CD14-positive monocyte (primary cell): ENCODE results near the gene STK11. TPM values are rescaled to one million over a fixed set of nuclear protein-coding genes. Genes with fewer than 3 reads are reported as not detected.

Experiments
- DNase-seq, 3 donors: peaks; one replicate each; pipeline ENCODE4 v3.0.0-alpha.2; 2011 to 2022
- H2AFZ ChIP-seq: 2 replicates; pipeline ENCODE4 v1.6.0; 2012; ENCODE audit warnings: mild to moderate bottlenecking, low read depth, low read length, inconsistent platforms; ENCODE audit not compliant: insufficient read depth, poor library complexity, severe bottlenecking
- H3K27ac ChIP-seq, 2 donors: 1 replicate in 1 of 2; 2 replicates in 1 of 2; pipeline ENCODE4 v1.5.1; 2012 to 2013; ENCODE audit warnings: low read length in 2 of 2, control low read depth in 1 of 2, inconsistent platforms in 1 of 2, low read depth in 1 of 2, mild to moderate bottlenecking in 1 of 2
- H3K27me3 ChIP-seq, 2 donors: one replicate each; pipeline versions ENCODE4 v1.6.0 to v1.6.1; 2011 to 2013; ENCODE audit warnings: low read length in 2 of 2; ENCODE audit not compliant: control insufficient read depth in 2 of 2, insufficient read depth in 2 of 2
- H3K36me3 ChIP-seq, 2 donors: replicated peaks in 1 of 2; 1 replicate in 1 of 2; 2 replicates in 1 of 2; pipeline versions ENCODE4 v1.5.1 to v1.6.1; 2012 to 2013; ENCODE audit warnings: low read length in 2 of 2, control low read depth in 1 of 2, inconsistent platforms in 1 of 2, mild to moderate bottlenecking in 1 of 2; ENCODE audit not compliant: insufficient read depth in 2 of 2, control insufficient read depth in 1 of 2
- H3K4me1 ChIP-seq, 2 donors: 1 replicate in 1 of 2; 2 replicates in 1 of 2; pipeline versions ENCODE4 v1.5.1 to v1.6.1; 2012 to 2013; ENCODE audit warnings: low read length in 2 of 2, control low read depth in 1 of 2, inconsistent platforms in 1 of 2, mild to moderate bottlenecking in 1 of 2, moderate library complexity in 1 of 2; ENCODE audit not compliant: insufficient read depth in 2 of 2, control insufficient read depth in 1 of 2
- H3K4me2 ChIP-seq: replicated peaks from 2 replicates; pipeline ENCODE3; 2012; ENCODE audit warnings: low read length, moderate library complexity, mild to moderate bottlenecking; ENCODE audit not compliant: poor library complexity, severe bottlenecking; ENCODE audit errors: extremely low read depth
- H3K4me3 ChIP-seq, 3 experiments: fragments of 200-600 bp in 1 of 3; sonication (generic) in 1 of 3; replicated peaks in 1 of 3; 1 replicate in 2 of 3; 2 replicates in 1 of 3; pipeline ENCODE4 v1.5.1; 2011 to 2013; ENCODE audit warnings: low read length in 3 of 3, mild to moderate bottlenecking in 3 of 3, control low read depth in 2 of 3, low read depth in 2 of 3, inconsistent platforms in 1 of 3, moderate library complexity in 1 of 3
- H3K79me2 ChIP-seq: 2 replicates; pipeline ENCODE4 v1.6.0; 2012; ENCODE audit warnings: mild to moderate bottlenecking, control low read depth, inconsistent platforms, low read length, moderate library complexity; ENCODE audit not compliant: insufficient read depth
- H3K9ac ChIP-seq: 2 replicates; pipeline ENCODE4 v1.6.0; 2017; ENCODE audit warnings: low read length, mild to moderate bottlenecking; ENCODE audit not compliant: insufficient read depth, poor library complexity, severe bottlenecking
- H3K9me3 ChIP-seq, 2 donors: replicated peaks in 1 of 2; 1 replicate in 1 of 2; 2 replicates in 1 of 2; pipeline versions ENCODE4 v1.5.1 to v1.6.1; 2012 to 2013; ENCODE audit warnings: low read length in 2 of 2, control low read depth in 1 of 2; ENCODE audit not compliant: control insufficient read depth in 1 of 2, insufficient read depth in 1 of 2
- H4K20me1 ChIP-seq: 2 replicates; pipeline ENCODE4 v1.6.0; 2012; ENCODE audit warnings: mild to moderate bottlenecking, low read length, control low read depth, moderate library complexity; ENCODE audit not compliant: insufficient read depth
- H3K27ac Mint-ChIP-seq, 7 donors: one replicate each; pipeline ENCODE4 v1.8.0; 2020; ENCODE audit warnings: mild to moderate bottlenecking in 7 of 7, mixed read lengths in 7 of 7, moderate library complexity in 6 of 7, inconsistent platforms in 2 of 7
- H3K27me3 Mint-ChIP-seq, 3 donors: one replicate each; pipeline ENCODE4 v1.8.0; 2021 to 2022; ENCODE audit warnings: low read depth in 3 of 3, mild to moderate bottlenecking in 3 of 3, mixed read lengths in 3 of 3, moderate library complexity in 3 of 3, inconsistent platforms in 1 of 3
- H3K36me3 Mint-ChIP-seq, 2 donors: one replicate each; pipeline ENCODE4 v1.8.0; 2020; ENCODE audit warnings: mixed read lengths in 2 of 2, inconsistent platforms in 1 of 2, mild to moderate bottlenecking in 1 of 2
- H3K4me1 Mint-ChIP-seq: one replicate; pipeline ENCODE4 v1.8.0; 2020; ENCODE audit warnings: mild to moderate bottlenecking, mixed read lengths
- H3K4me3 Mint-ChIP-seq, 2 donors: one replicate each; pipeline ENCODE4 v1.8.0; 2020; ENCODE audit warnings: mild to moderate bottlenecking in 2 of 2, mixed read lengths in 2 of 2, moderate library complexity in 1 of 2
- H3K9me3 Mint-ChIP-seq, 7 donors: one replicate each; pipeline ENCODE4 v1.8.0; 2020 to 2022; ENCODE audit warnings: mixed read lengths in 7 of 7, mild to moderate bottlenecking in 6 of 7, moderate library complexity in 6 of 7, inconsistent platforms in 2 of 7
- CTCF ChIP-seq: fragments of 200-600 bp; IDR thresholded peaks from one replicate; pipeline ENCODE4 v1.8.0; 2022; ENCODE audit warnings: antibody characterized with exemption, mild to moderate bottlenecking
- WGBS: methylation state at CpG from one replicate; pipeline ENCODE4 v1.1.5; 2013; ENCODE audit warnings: missing lambda C conversion rate; ENCODE audit not compliant: insufficient coverage; 5-methylcytosine and 5-hydroxymethylcytosine counted together
- intact Hi-C, 2 donors: fragments of 100-400 bp; cut with micrococcal nuclease; formaldehyde crosslinking; loops; one replicate each; pipeline versions ENCODE4 v1.15.0 to v1.15.1; 2023
- polyA plus RNA-seq, 3 donors: library from polyadenylated mRNA; depleted of rRNA in 1 of 3; unstranded in 2 of 3; stranded (reverse) in 1 of 3; fragments of 300-500 nt in 2 of 3; fragments of >200 nt in 1 of 3; fragmentation: Illumina TruSeq in 2 of 3; gene quantifications; 1 replicate in 2 of 3; 2 replicates in 1 of 3; pipeline ENCODE4 v1.2.3, GENCODE V29; 2012 to 2021

Gene STK11
- polyA plus RNA-seq, 3 donors = 6.2 to 72.1 (median 15.4) TPM

GRCh38 chr19:1220976-1221903 is 15.7 kb downstream of the STK11 start:
- no peak overlapping the region for H3K4me3 Mint-ChIP-seq
- no peak overlapping the region for H3K27ac ChIP-seq
- no peak overlapping the region for H3K4me3 ChIP-seq
- TF ChIP-seq CTCF = peak; percentile 79
- DNase-seq = peak in 1 of 3 donors; percentile 33
- no peaks in the 10 kb centered on the region for H3K4me1 ChIP-seq
- no peaks in the 10 kb centered on the region for H3K9me3 Mint-ChIP-seq
- no peak overlapping the region for H3K9ac ChIP-seq
- no peak overlapping the region for H3K4me2 ChIP-seq
- peaks cover 52 to 69% of the 10 kb centered on the region in 2 donors for H3K36me3 ChIP-seq
- H3K27ac Mint-ChIP-seq = no peak overlapping the region
- intact Hi-C loops = no loop called here
- no peak overlapping the region for H2AFZ ChIP-seq
- no peaks in the 10 kb centered on the region for H3K9me3 ChIP-seq
- peaks cover 29% of the 10 kb centered on the region for H3K79me2 ChIP-seq
- no peaks in the 10 kb centered on the region for H3K4me1 Mint-ChIP-seq
- WGBS = 91% methylated on average over 33 of the region's 38 CpGs
- H3K27me3 ChIP-seq = no peaks in the 10 kb centered on the region
- peaks cover 17 to 49% of the 10 kb centered on the region in 2 donors for H3K36me3 Mint-ChIP-seq
- peaks cover 95% of the 10 kb centered on the region for H4K20me1 ChIP-seq
- peaks cover 0 to 2% (median 2%) of the 10 kb centered on the region in 3 donors for H3K27me3 Mint-ChIP-seq

GRCh38 chr19:1221904-1222255 is 16.3 kb downstream of the STK11 start:
- Histone ChIP-seq H3K27me3 (no peaks in the 10 kb centered on the region), H3K9ac (no peak overlapping the region), H2AFZ (no peak overlapping the region), H3K4me1 (no peaks in the 10 kb centered on the region), H3K4me3 (no peak overlapping the region), H3K79me2 (peaks cover 23% of the 10 kb centered on the region), H3K36me3 (peaks cover 53 to 69% of the 10 kb centered on the region in 2 donors), H3K4me2 (no peak overlapping the region), H3K9me3 (no peaks in the 10 kb centered on the region), H4K20me1 (peaks cover 92% of the 10 kb centered on the region), H3K27ac (no peak overlapping the region)
- no peak for TF ChIP-seq CTCF
- peaks cover 0 to 2% (median 0%) of the 10 kb centered on the region in 3 donors for H3K27me3 Mint-ChIP-seq
- H3K9me3 Mint-ChIP-seq = no peaks in the 10 kb centered on the region
- H3K4me3 Mint-ChIP-seq = no peak overlapping the region
- intact Hi-C loops = no loop called here
- DNase-seq = no peak
- H3K27ac Mint-ChIP-seq = peak overlapping the region in 1 of 7 donors; percentile 76
- 98% methylated on average over 22 of the region's 22 CpGs for WGBS
- H3K36me3 Mint-ChIP-seq = peaks cover 16 to 43% of the 10 kb centered on the region in 2 donors
- H3K4me1 Mint-ChIP-seq = no peaks in the 10 kb centered on the region
